ENCODE data around the gene MMP24. TPM values are rescaled to one million over a fixed set of nuclear protein-coding genes. Genes with fewer than 3 reads are reported as not detected.

The MMP24 gene
- total and polyA plus RNA-seq, 2 experiments from 2014 or later: 0.69 to 1.2 TPM

DNA sequence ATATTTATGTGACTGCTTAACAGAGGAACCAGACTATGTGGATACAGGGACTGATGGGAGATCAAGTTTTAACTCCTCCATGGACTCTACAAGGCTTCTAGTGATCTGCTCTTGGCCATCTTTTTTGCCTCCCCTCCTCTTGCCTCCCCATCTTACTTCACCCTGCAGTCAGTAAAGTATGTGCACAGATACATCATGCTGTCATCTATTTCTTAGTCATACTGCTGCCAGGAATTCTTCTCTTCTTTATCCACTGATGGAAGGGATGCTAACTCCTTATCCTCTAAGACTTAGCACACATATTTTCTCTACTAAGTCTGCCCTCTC is 93.3 kb downstream of the MMP24 start:
- no peak for TF ChIP-seq EZH2 (IDR thresholded peaks at IDR 0.05; ENCODE audit: borderline replicate concordance)
- no peak for TF ChIP-seq EZH2phosphoT487 (IDR thresholded peaks at IDR 0.05; ENCODE audit: low read depth, severe bottlenecking, unreplicated experiment)
- no peak for TF ChIP-seq CTCF (IDR thresholded peaks at IDR 0.05; ENCODE audit: poor library complexity)
- Histone ChIP-seq H3K4me1 (ENCODE audit: insufficient read depth) (peaks cover 38% of the 10 kb centered on the region), H3K36me3 (replicated peaks; ENCODE audit: insufficient read depth, low read depth) (no peaks in the 10 kb centered on the region), H3K79me2 (no peaks in the 10 kb centered on the region), H4K20me1 (ENCODE audit: insufficient read depth, poor library complexity, severe bottlenecking) (no peaks in the 10 kb centered on the region), H3K9me2 (replicated peaks; ENCODE audit: insufficient read depth) (no peaks in the 10 kb centered on the region), H3K27me3 (no peaks in the 10 kb centered on the region), H3K4me3 (no peak overlapping the region), H3K4me2 (peak overlapping the region; percentile 47), H3K9me3 (ENCODE audit: low read depth) (no peaks in the 10 kb centered on the region), H2AFZ (no peak overlapping the region), H3K27ac (peak overlapping the region; percentile 95)
- no peak for DNase-seq (ENCODE audit: low spot score)

GRCh38 chr20:35320396-35321126 is 94.1 kb downstream of the MMP24 start:
- no peak overlapping the region for H2AFZ ChIP-seq

DNA sequence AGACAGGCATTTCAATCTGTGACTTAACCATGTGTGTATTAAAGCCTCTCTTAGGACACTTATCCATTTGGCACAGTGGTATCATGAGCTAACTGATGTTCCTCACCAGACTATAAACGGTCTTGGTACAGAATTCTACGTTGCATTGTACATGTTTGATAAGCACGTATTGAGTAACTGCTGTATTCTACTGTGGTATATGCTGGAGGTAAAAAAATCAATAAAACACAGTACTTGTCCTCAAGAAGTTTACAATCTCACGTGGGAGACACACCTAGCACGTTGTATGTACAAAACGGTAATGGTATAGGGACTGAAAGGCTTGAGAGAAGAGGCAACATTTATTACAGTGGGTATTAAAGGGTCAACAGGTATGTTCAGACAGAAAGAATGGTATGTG is 98.9 kb downstream of the MMP24 start:
- 72% methylated on average over 6 of the region's 6 CpGs for WGBS (ENCODE audit: low lambda C conversion rate, missing lambda C conversion rate)
- DNase-seq (ENCODE audit: low spot score): no peak
- Histone ChIP-seq H4K20me1 (ENCODE audit: insufficient read depth, poor library complexity, severe bottlenecking) (no peaks in the 10 kb centered on the region), H3K4me3 (no peak overlapping the region), H3K9me2 (replicated peaks; ENCODE audit: insufficient read depth) (no peaks in the 10 kb centered on the region), H3K4me2 (no peak overlapping the region), H3K79me2 (no peaks in the 10 kb centered on the region), H3K27me3 (no peaks in the 10 kb centered on the region), H3K4me1 (ENCODE audit: insufficient read depth) (peaks cover 45% of the 10 kb centered on the region), H2AFZ (no peak overlapping the region), H3K9me3 (ENCODE audit: low read depth) (no peaks in the 10 kb centered on the region), H3K27ac (peak overlapping the region; percentile 95), H3K36me3 (replicated peaks; ENCODE audit: insufficient read depth, low read depth) (no peaks in the 10 kb centered on the region)
- TF ChIP-seq EZH2phosphoT487 (IDR thresholded peaks at IDR 0.05; ENCODE audit: low read depth, severe bottlenecking, unreplicated experiment): no peak
- TF ChIP-seq CTCF (IDR thresholded peaks at IDR 0.05; ENCODE audit: poor library complexity): no peak
- TF ChIP-seq EZH2 (IDR thresholded peaks at IDR 0.05; ENCODE audit: borderline replicate concordance): no peak

More at GRCh38 chr20:35320396-35321126, 94.1 kb downstream of the MMP24 start:
- whole genome bisulfite sequencing (ENCODE audit: low lambda C conversion rate, missing lambda C conversion rate): 66% methylated on average over 3 of the region's 3 CpGs
- no peak for TF ChIP-seq EZH2phosphoT487 (IDR thresholded peaks at IDR 0.05; ENCODE audit: low read depth, severe bottlenecking, unreplicated experiment)
- no peak for TF ChIP-seq CTCF (IDR thresholded peaks at IDR 0.05; ENCODE audit: poor library complexity)
- TF ChIP-seq EZH2 (IDR thresholded peaks at IDR 0.05; ENCODE audit: borderline replicate concordance): no peak
- no peaks in the 10 kb centered on the region for H3K9me2 ChIP-seq (replicated peaks; ENCODE audit: insufficient read depth)
- no peak overlapping the region for H3K4me3 ChIP-seq
- H3K79me2 ChIP-seq: no peaks in the 10 kb centered on the region
- H3K27ac ChIP-seq: peak overlapping the region; percentile 95
- peaks cover 42% of the 10 kb centered on the region for H3K4me1 ChIP-seq (ENCODE audit: insufficient read depth)
- H3K36me3 ChIP-seq (replicated peaks; ENCODE audit: insufficient read depth, low read depth): no peaks in the 10 kb centered on the region
- no peaks in the 10 kb centered on the region for H3K27me3 ChIP-seq
- H4K20me1 ChIP-seq (ENCODE audit: insufficient read depth, poor library complexity, severe bottlenecking): no peaks in the 10 kb centered on the region
- DNase-seq (ENCODE audit: low spot score): peak; percentile 68
- peak overlapping the region; percentile 47 for H3K4me2 ChIP-seq
- no peaks in the 10 kb centered on the region for H3K9me3 ChIP-seq (ENCODE audit: low read depth)
